ENCODE measurements around the gene CD59. TPM values are rescaled to one million over a fixed set of nuclear protein-coding genes. Genes with fewer than 3 reads are reported as not detected.
A peak's percentile ranks its signal among the peaks of the same experiment; 100 is the strongest.

Gene CD59
- total and polyA plus RNA-seq, 2 of the 4 experiments (the other 2 are of a cell fraction), result 765 to 1,140 TPM

- TF ChIP-seq MAFK (IDR thresholded peaks at IDR 0.05; ENCODE audit: low read depth, low read length), result no peak
- TF ChIP-seq POLR2A (IDR thresholded peaks at IDR 0.05; ENCODE audit: low read depth, low read length), result no peak
- no peak for TF ChIP-seq MAZ (IDR thresholded peaks at IDR 0.05; ENCODE audit: borderline replicate concordance, low read depth, low read length)
- no peak for TF ChIP-seq CTCF (conservative IDR thresholded peaks at IDR 0.05; ENCODE audit: low read depth, low read length)
- TF ChIP-seq BHLHE40 (IDR thresholded peaks at IDR 0.05; ENCODE audit: low read depth, low read length), result no peak
- Histone ChIP-seq H3K4me2 (ENCODE audit: low read depth, low read length) (no peak overlapping the region), H2BK20ac (ENCODE audit: low read depth, low read length) (no peak overlapping the region), H2BK120ac (ENCODE audit: low read depth, low read length) (no peak overlapping the region), H3K9ac (ENCODE audit: low read depth, low read length) (no peak overlapping the region), H4K91ac (ENCODE audit: insufficient read depth, low read depth, low read length) (no peak overlapping the region), H3K36me3 (ENCODE audit: control insufficient read depth, insufficient read depth, low read length) (peaks cover 48% of the 10 kb centered on the region), H2BK5ac (ENCODE audit: low read depth, low read length, poor library complexity, severe bottlenecking) (peak overlapping the region; percentile 20), H3K4me1 (ENCODE audit: control insufficient read depth, insufficient read depth, low read length) (peaks cover 7% of the 10 kb centered on the region), H3K4me3 (ENCODE audit: insufficient read depth, low read depth, low read length) (no peak overlapping the region), H3K27ac (ENCODE audit: insufficient read depth, low read length) (no peak overlapping the region), H4K20me1 (ENCODE audit: insufficient read depth, low read length) (peaks cover 42% of the 10 kb centered on the region), H3K56ac (ENCODE audit: extremely low read depth, insufficient read depth, low read length) (no peak overlapping the region), H2BK15ac (ENCODE audit: low read depth, low read length) (no peak overlapping the region), H2AFZ (replicated peaks; ENCODE audit: low read length, poor library complexity) (no peak overlapping the region), H3K4ac (ENCODE audit: low read depth, low read length) (no peak overlapping the region), H3K14ac (replicated peaks; ENCODE audit: low read depth, low read length) (no peak overlapping the region), H4K8ac (ENCODE audit: low read depth in 2 of 2, low read length in 2 of 2) (no peak overlapping the region), H3K79me1 (ENCODE audit: low read depth in 1 of 2, low read length in 2 of 2) (peaks cover 40 to 76% of the 10 kb centered on the region in 2 experiments), H3K27me3 (ENCODE audit: control insufficient read depth, insufficient read depth, low read length) (no peaks in the 10 kb centered on the region), H3K23ac (ENCODE audit: low read depth, low read length) (peak overlapping the region; percentile 14; the same call in 1 of the 2 replicates), H3K18ac (ENCODE audit: low read depth, low read length) (no peak overlapping the region), H3K9me3 (ENCODE audit: control insufficient read depth, insufficient read depth, low read length) (no peaks in the 10 kb centered on the region), H4K5ac (ENCODE audit: low read depth, low read length) (no peak overlapping the region), H3K9me1 (ENCODE audit: insufficient read depth, low read length) (peaks cover 14% of the 10 kb centered on the region), H2AK5ac (ENCODE audit: low read depth, low read length) (no peak overlapping the region), H2AK9ac (replicated peaks; ENCODE audit: low read depth, low read length, poor library complexity) (no peak overlapping the region)
- ChIA-PET POLR2A (ENCODE audit: unreplicated experiment) (no interaction called here), CTCF (no interaction called here)
- no CpG with 5 or more reads among the region's 5 CpGs for WGBS, 2 experiments (ENCODE audit: extremely low coverage in 2 of 2, insufficient read length in 1 of 2)
- in situ Hi-C loops (cut with MboI; ENCODE audit: low sequenced_read_pairs) (no loop called here), dilution Hi-C loops (cut with HindIII; ENCODE audit: low sequenced_read_pairs, unreplicated experiment) (no loop called here), intact Hi-C loops (cut with micrococcal nuclease) (no loop called here)
- DNase-seq, result no peak
- ATAC-seq (ENCODE audit: low read depth), result peak; percentile 25
- BruUV-seq (replicated peaks), result no TSS peak
Measured at GRCh38 chr11:33713151-33713855, 22.9 kb downstream of the CD59 start.
